GM12801 (cell line): ENCODE data around the gene DNAJB1.

ENCODE experiments used
- TF ChIP-seq, protein P1 (sequence below): IDR thresholded peaks from one replicate; pipeline ENCODE4 v1.5.1; 2011; ENCODE audit warnings: control low read depth; ENCODE audit not compliant: insufficient read length; ENCODE audit errors: extremely low read depth

DNAJB1 gene

DNA sequence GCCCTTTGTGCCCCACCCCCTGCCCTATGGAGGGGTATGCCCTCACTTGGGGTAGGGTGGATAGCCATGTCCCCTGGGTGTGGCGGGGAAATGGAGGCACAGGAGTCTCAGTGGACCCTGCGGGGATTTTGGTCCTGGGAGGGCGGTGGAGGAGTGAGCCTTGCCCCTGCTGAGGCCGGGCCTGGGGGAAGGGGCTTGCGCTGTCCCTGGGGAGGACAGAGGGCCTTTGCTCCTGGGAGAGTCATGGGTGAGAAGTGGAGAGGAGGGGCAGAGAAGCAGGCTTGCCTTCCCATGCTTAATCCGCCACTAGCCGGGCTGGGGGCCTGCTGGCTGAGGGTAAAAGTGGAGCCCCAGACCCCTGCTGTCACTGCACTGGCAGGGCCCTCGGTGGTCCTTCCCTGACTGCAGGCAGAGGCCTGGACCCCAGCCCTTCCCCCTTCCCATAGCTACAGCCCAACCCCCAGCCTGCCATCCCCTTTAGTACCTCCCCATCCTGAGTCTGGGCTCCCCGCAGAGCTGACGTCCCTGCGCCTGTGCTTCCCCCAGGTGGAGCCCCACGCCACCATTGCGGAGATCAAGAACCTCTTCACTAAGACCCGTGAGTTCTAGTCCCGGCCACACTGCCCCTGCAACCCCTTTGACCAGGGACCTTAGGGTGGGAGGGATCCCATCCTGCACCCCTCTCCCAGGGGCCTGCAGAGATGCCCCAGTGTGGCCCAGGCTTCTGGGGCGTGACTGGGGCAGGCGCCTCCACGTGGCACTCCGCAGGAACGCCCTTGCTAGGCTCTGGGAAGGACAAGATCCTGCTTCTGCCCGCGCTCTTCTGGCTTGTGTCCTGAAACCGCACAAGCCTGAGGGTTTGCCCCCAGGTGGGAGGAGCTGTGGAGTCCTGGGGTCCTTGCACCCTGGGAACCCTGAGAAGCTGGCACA lies 44.7 kb upstream of the DNAJB1 start:
- TF ChIP-seq, protein P1, sequence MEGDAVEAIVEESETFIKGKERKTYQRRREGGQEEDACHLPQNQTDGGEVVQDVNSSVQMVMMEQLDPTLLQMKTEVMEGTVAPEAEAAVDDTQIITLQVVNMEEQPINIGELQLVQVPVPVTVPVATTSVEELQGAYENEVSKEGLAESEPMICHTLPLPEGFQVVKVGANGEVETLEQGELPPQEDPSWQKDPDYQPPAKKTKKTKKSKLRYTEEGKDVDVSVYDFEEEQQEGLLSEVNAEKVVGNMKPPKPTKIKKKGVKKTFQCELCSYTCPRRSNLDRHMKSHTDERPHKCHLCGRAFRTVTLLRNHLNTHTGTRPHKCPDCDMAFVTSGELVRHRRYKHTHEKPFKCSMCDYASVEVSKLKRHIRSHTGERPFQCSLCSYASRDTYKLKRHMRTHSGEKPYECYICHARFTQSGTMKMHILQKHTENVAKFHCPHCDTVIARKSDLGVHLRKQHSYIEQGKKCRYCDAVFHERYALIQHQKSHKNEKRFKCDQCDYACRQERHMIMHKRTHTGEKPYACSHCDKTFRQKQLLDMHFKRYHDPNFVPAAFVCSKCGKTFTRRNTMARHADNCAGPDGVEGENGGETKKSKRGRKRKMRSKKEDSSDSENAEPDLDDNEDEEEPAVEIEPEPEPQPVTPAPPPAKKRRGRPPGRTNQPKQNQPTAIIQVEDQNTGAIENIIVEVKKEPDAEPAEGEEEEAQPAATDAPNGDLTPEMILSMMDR, result no peak

GRCh38 chr19:14561847-14562351 lies 43.7 kb upstream of the DNAJB1 start:
- TF ChIP-seq, protein P1, result no peak

DNA sequence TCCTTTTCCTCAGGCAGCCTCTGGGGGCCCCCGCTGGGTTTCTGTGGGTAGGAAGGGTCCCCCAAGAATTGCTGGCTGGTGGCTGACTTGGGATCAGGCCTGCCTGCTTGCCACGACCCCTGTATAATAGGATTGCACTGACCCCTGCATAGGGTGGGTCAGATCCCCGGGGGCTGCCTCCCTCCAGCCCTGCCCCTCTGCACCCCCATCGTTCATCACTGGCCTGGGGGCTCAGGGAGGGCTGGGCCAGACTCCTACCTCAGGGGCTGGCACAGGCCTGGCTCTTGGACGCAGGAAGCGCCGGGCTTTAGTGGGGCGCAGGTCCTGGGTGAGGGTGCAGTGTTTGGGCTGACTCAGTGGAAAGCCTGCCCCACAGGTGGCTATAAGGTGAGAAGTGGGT lies 43.1 kb upstream of the DNAJB1 start:
- TF ChIP-seq, protein P1, result no peak

- TF ChIP-seq, protein P1, result no peak
These were observed 42.5 kb upstream of the DNAJB1 start for GRCh38 chr19:14560776-14561108.

DNA sequence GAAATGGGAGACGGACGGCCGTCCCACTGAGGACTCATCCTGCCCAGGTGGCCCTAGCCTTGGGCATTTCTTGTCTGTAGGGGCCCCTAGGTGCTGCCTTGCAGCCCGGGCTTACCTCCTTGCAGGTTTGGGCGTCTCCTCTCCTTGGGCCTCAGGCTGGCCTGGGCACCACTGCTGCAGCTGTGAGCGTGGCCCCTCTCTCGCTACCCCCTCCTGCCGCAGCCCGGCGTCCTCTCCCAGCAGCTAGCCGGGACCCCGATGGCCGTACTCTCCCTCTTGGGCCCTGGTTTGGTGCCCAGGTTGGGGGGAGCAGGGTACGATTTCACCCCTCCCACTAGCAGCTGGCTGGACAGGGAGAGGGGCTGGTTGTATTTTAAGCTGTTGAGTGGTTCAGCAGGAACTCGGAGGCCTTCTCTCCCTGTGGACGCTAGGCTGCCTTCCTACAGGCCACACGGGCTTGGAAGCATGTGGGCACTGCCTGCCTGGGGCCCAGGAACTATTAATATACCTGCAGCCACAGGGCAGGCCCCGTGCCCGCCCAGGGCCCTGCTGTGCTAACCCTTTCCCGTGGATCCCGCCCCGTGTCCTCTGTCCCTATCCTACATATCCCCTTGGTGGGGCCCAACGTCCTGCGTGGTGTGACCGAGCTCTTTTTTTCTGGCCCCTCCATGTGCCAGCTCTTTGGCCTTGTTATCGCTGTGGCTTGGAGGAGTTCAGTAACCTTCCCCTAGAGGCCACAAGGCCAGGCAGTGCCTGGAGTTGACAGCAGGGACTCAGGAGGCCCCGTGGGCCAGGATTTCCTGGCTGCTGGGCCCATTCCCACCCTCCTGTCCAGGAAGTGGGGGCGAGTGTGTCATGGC lies 41.9 kb upstream of the DNAJB1 start:
- TF ChIP-seq, protein P1, result no peak

- TF ChIP-seq, protein P1, result no peak
These were observed 40.3 kb upstream of the DNAJB1 start for GRCh38 chr19:14558370-14559066.
